HEK293 (cell line): ENCODE data around the gene SLC39A7.

Experiments
- BCL11B ChIP-seq: fragments of 450-650 bp; formaldehyde crosslinking; IDR thresholded peaks from 2 replicates; pipeline ENCODE4 v1.5.1; 2016; ENCODE audit warnings: low read depth, missing biosample characterization, missing genetic modification characterization
- CTCF ChIP-seq: fragments of 450-650 bp; formaldehyde crosslinking; IDR thresholded peaks from 2 replicates; pipeline ENCODE4 v1.5.1; 2016; ENCODE audit warnings: missing biosample characterization, missing genetic modification characterization
- FEZF1 ChIP-seq: fragments of 450-650 bp; formaldehyde crosslinking; IDR thresholded peaks from 2 replicates; pipeline ENCODE4 v1.5.1; 2016; ENCODE audit warnings: missing biosample characterization, missing genetic modification characterization
- GLIS1 ChIP-seq: fragments of 450-650 bp; formaldehyde crosslinking; IDR thresholded peaks from 2 replicates; pipeline ENCODE4 v1.5.1; 2016; ENCODE audit warnings: missing biosample characterization, missing genetic modification characterization
- GLIS2 ChIP-seq: fragments of 450-650 bp; formaldehyde crosslinking; IDR thresholded peaks from 2 replicates; pipeline ENCODE4 v1.5.1; 2016; ENCODE audit warnings: missing biosample characterization, missing genetic modification characterization
- HIC1 ChIP-seq: fragments of 450-650 bp; formaldehyde crosslinking; IDR thresholded peaks from 2 replicates; pipeline ENCODE4 v1.5.1; 2016; ENCODE audit warnings: missing biosample characterization, missing genetic modification characterization
- IKZF3 ChIP-seq: fragments of 450-650 bp; IDR thresholded peaks from 2 replicates; pipeline ENCODE4 v1.5.0; 2018; ENCODE audit warnings: missing biosample characterization, mild to moderate bottlenecking, missing genetic modification characterization, moderate library complexity
- KLF1 ChIP-seq: fragments of 450-650 bp; formaldehyde crosslinking; IDR thresholded peaks from 2 replicates; pipeline ENCODE4 v1.5.1; 2016; ENCODE audit warnings: missing biosample characterization, missing genetic modification characterization
- KLF10 ChIP-seq: fragments of 450-650 bp; IDR thresholded peaks from 2 replicates; pipeline ENCODE4 v1.5.1; 2018; ENCODE audit warnings: missing biosample characterization, mild to moderate bottlenecking, missing genetic modification characterization
- KLF8 ChIP-seq: fragments of 450-650 bp; formaldehyde crosslinking; IDR thresholded peaks from 2 replicates; pipeline ENCODE4 v1.5.1; 2016; ENCODE audit warnings: missing biosample characterization, missing genetic modification characterization
- KLF9 ChIP-seq: fragments of 450-650 bp; formaldehyde crosslinking; IDR thresholded peaks from 2 replicates; pipeline ENCODE4 v1.5.1; 2016; ENCODE audit warnings: missing biosample characterization, missing genetic modification characterization, low read depth
- PBX3 ChIP-seq: sonication (generic); formaldehyde crosslinking; IDR thresholded peaks from 2 replicates; pipeline ENCODE4 v1.8.1; 2022; ENCODE audit warnings: mild to moderate bottlenecking, moderate library complexity, missing genetic modification reagents
- SETDB1 ChIP-seq: IDR thresholded peaks from one replicate; pipeline ENCODE4 v1.6.1; 2017; ENCODE audit warnings: mild to moderate bottlenecking, low read length, moderate library complexity, mixed read lengths; ENCODE audit not compliant: insufficient read length
- SP3 ChIP-seq: fragments of 450-650 bp; formaldehyde crosslinking; IDR thresholded peaks from 2 replicates; pipeline ENCODE4 v1.5.1; 2016; ENCODE audit warnings: missing biosample characterization, missing genetic modification characterization
- YY2 ChIP-seq: fragments of 450-650 bp; formaldehyde crosslinking; IDR thresholded peaks from 2 replicates; pipeline ENCODE4 v1.5.1; 2016; ENCODE audit warnings: missing biosample characterization, missing genetic modification characterization
- ZBTB17 ChIP-seq: fragments of 450-650 bp; formaldehyde crosslinking; IDR thresholded peaks from 2 replicates; pipeline ENCODE4 v1.5.1; 2016; ENCODE audit warnings: missing biosample characterization, missing genetic modification characterization
- ZBTB20 ChIP-seq: fragments of 450-650 bp; formaldehyde crosslinking; IDR thresholded peaks from 2 replicates; pipeline ENCODE4 v1.5.1; 2016; ENCODE audit warnings: missing biosample characterization, missing genetic modification characterization
- ZBTB8A ChIP-seq: fragments of 450-650 bp; formaldehyde crosslinking; IDR thresholded peaks from 2 replicates; pipeline ENCODE4 v1.5.1; 2016; ENCODE audit warnings: missing biosample characterization, missing genetic modification characterization
- ZFHX2 ChIP-seq: fragments of 450-650 bp; formaldehyde crosslinking; conservative IDR thresholded peaks from 2 replicates; pipeline ENCODE4 v1.5.1; 2016; ENCODE audit warnings: missing biosample characterization, missing genetic modification characterization
- ZFP41 ChIP-seq: fragments of 450-650 bp; formaldehyde crosslinking; IDR thresholded peaks from 2 replicates; pipeline ENCODE4 v1.5.1; 2016; ENCODE audit warnings: missing biosample characterization, missing genetic modification characterization, borderline replicate concordance
- ZNF214 ChIP-seq: fragments of 450-650 bp; formaldehyde crosslinking; IDR thresholded peaks from 2 replicates; pipeline ENCODE4 v1.5.1; 2017; ENCODE audit warnings: missing biosample characterization, mild to moderate bottlenecking, missing genetic modification characterization, borderline replicate concordance
- ZNF366 ChIP-seq: fragments of 450-650 bp; formaldehyde crosslinking; conservative IDR thresholded peaks from 2 replicates; pipeline ENCODE4 v1.5.1; 2016; ENCODE audit warnings: missing biosample characterization, missing genetic modification characterization
- ZNF37A ChIP-seq: fragments of 450-650 bp; IDR thresholded peaks from 2 replicates; pipeline ENCODE4 v1.5.1; 2018; ENCODE audit warnings: missing biosample characterization, missing genetic modification characterization
- ZNF544 ChIP-seq: fragments of 450-650 bp; formaldehyde crosslinking; IDR thresholded peaks from 2 replicates; pipeline ENCODE4 v1.5.0; 2017; ENCODE audit warnings: missing biosample characterization, missing genetic modification characterization
- ZNF549 ChIP-seq: fragments of 450-650 bp; IDR thresholded peaks from 2 replicates; pipeline ENCODE4 v1.5.1; 2018; ENCODE audit warnings: missing biosample characterization, missing genetic modification characterization, mild to moderate bottlenecking, inconsistent platforms, moderate library complexity
- ZNF561 ChIP-seq: fragments of 450-650 bp; IDR thresholded peaks from 2 replicates; pipeline ENCODE4 v1.5.1; 2018; ENCODE audit warnings: missing biosample characterization, missing genetic modification characterization, borderline replicate concordance
- ZNF580 ChIP-seq: fragments of 450-650 bp; formaldehyde crosslinking; IDR thresholded peaks from 2 replicates; pipeline ENCODE4 v1.5.1; 2016; ENCODE audit warnings: missing biosample characterization, missing genetic modification characterization
- ZNF585B ChIP-seq: fragments of 450-650 bp; formaldehyde crosslinking; IDR thresholded peaks from 2 replicates; pipeline ENCODE4 v1.5.1; 2016; ENCODE audit warnings: missing biosample characterization, missing genetic modification characterization
- ZNF600 ChIP-seq: fragments of 450-650 bp; formaldehyde crosslinking; IDR thresholded peaks from 2 replicates; pipeline ENCODE4 v1.5.1; 2016; ENCODE audit warnings: missing biosample characterization, missing genetic modification characterization
- ZNF610 ChIP-seq: fragments of 450-650 bp; formaldehyde crosslinking; IDR thresholded peaks from 2 replicates; pipeline ENCODE4 v1.5.1; 2016; ENCODE audit warnings: missing biosample characterization, missing genetic modification characterization, borderline replicate concordance
- ZNF660 ChIP-seq: fragments of 450-650 bp; IDR thresholded peaks from 2 replicates; pipeline ENCODE4 v1.5.1; 2018; ENCODE audit warnings: missing biosample characterization, mild to moderate bottlenecking, missing genetic modification characterization
- ZNF677 ChIP-seq: fragments of 450-650 bp; IDR thresholded peaks from 2 replicates; pipeline ENCODE4 v1.5.0; 2018; ENCODE audit warnings: missing biosample characterization, mild to moderate bottlenecking, missing genetic modification characterization, moderate library complexity
- ZNF837 ChIP-seq: fragments of 450-650 bp; formaldehyde crosslinking; IDR thresholded peaks from 2 replicates; pipeline ENCODE4 v1.5.1; 2016; ENCODE audit warnings: missing biosample characterization, missing genetic modification characterization

SLC39A7 gene

GRCh38 chr6:33248932-33249731 lies 48.5 kb downstream of the SLC39A7 start (continued):
- peak; percentile 96 for TF ChIP-seq IKZF3 (tag by site-specific recombination)
- TF ChIP-seq ZFHX2 (tag by site-specific recombination) = peak; percentile 80
- TF ChIP-seq BCL11B = peak; percentile 63
- no peak for TF ChIP-seq ZNF37A (tag by site-specific recombination)
- TF ChIP-seq ZNF549 (tag by site-specific recombination) = no peak
- TF ChIP-seq CTCF (tag by site-specific recombination) = 0 out of 2 replicates have a peak, but pooled peaks have one; percentile 35
- 0 out of 2 replicates have a peak, but pooled peaks have one; percentile 11 for TF ChIP-seq ZNF660 (tag by site-specific recombination)
- TF ChIP-seq ZNF561 (tag by site-specific recombination) = peak; percentile 99
- no peak for TF ChIP-seq ZNF214 (tag by site-specific recombination)
- TF ChIP-seq PBX3 (CRISPR knock-in tag) = peak; percentile 80
- TF ChIP-seq ZNF580 (tag by site-specific recombination) = no peak; the same call in 1 of the 2 replicates
- peak; percentile 84; the same call in 1 of the 2 replicates for TF ChIP-seq KLF10 (tag by site-specific recombination)
- TF ChIP-seq ZNF544 (tag by site-specific recombination) = no peak
- TF ChIP-seq ZNF837 (tag by site-specific recombination) = peak; percentile 87; the same call in 1 of the 2 replicates
- no peak for TF ChIP-seq SETDB1
- TF ChIP-seq KLF1 (tag by site-specific recombination) = peak; percentile 32; the same call in 1 of the 2 replicates
- TF ChIP-seq ZBTB17 = peak; percentile 98
- TF ChIP-seq ZNF600 (tag by site-specific recombination) = 0 out of 2 replicates have a peak, but pooled peaks have one; percentile 8
- TF ChIP-seq KLF9 = peak; percentile 19; the same call in 1 of the 2 replicates
- no peak for TF ChIP-seq ZNF585B (tag by site-specific recombination)
- TF ChIP-seq ZNF610 (tag by site-specific recombination) = peak; percentile 97
- TF ChIP-seq HIC1 (tag by site-specific recombination) = peak; percentile 95
- TF ChIP-seq ZFP41 (tag by site-specific recombination) = no peak
- peak; percentile 28; the same call in 1 of the 2 replicates for TF ChIP-seq ZBTB8A (tag by site-specific recombination)
- TF ChIP-seq ZBTB20 (tag by site-specific recombination) = peak; percentile 30; the same call in 1 of the 2 replicates
- peak; percentile 84 for TF ChIP-seq ZNF366 (tag by site-specific recombination)
- peak; percentile 71 for TF ChIP-seq GLIS2
- TF ChIP-seq GLIS1 (tag by site-specific recombination) = no peak; the same call in 1 of the 2 replicates
- TF ChIP-seq SP3 (tag by site-specific recombination) = peak; percentile 83
- no peak for TF ChIP-seq YY2 (tag by site-specific recombination)
- no peak for TF ChIP-seq ZNF677 (tag by site-specific recombination)
- TF ChIP-seq KLF8 = peak; percentile 36; the same call in 1 of the 2 replicates
- no peak for TF ChIP-seq FEZF1 (tag by site-specific recombination)
